Activated T-helper 1 cell treated with Interleukin-2 at 50 U/mL for 16 hours (primary cell): ENCODE measurements around the gene RFNG.

ENCODE experiments used
- DNase-seq: peaks from one replicate; pipeline ENCODE4 v3.0.0-alpha.2; 2020; ENCODE audit warnings: low read depth

The RFNG gene

DNA sequence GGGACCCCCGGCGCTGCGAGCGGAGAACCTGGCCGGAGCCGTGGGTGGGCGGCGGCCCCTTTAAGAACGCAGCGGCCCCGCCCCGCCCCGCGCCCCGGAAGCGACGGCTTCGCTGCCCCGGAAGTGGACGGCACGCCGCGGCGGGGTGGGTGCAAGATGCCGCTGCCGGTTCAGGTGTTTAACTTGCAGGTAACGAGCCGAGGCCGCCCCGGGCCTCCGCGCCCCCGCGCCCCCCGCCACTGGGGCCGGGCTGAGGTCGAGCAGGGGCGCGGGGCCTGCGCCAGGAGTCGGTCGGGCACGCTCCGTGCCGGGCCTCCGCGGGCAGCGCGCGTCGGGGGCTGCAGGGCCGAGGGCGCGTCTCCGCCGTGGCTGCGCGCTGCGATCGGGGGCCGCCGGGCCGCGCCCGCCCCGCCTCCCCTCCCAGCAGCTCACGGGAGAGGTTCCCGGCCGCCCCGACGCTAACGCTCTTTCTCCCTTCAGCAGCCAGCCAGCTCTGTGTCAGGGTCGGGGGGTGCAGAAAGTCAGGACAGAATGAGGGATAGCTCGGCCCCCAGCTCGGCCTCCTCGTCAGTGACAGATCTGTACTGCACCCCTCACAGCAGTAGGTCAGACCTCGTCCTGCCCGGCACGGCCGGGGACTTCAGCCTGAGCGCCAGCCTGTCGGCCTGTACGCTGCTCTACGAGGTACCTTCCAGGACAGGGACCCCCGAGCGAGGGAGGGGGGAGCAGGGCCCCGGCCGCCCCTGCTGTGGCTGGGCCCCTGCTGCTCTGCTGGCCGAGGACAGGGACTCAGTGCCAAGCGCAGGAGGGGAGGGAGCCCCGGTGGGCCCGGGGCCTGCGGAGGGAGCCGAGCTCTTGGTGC is at the start of gene RFNG, which contains the start of gene GPS1:
TSS of gene RFNG (minus strand) at position 36 of the 862 bp plus-strand sequence. CDS start 45 bp downstream, outside the sequence.
TSS of gene GPS1 (plus strand) at position 123 of the 862 bp plus-strand sequence. CDS start at position 157, 34 bp downstream.
- DNase-seq, result peak; percentile 76

GRCh38 chr17:82101301-82101715 is 49.7 kb upstream of the RFNG start:
- DNase-seq, result no peak

- DNase-seq, result no peak
Observed at GRCh38 chr17:82100502-82101298, 49.1 kb upstream of the RFNG start.

DNA sequence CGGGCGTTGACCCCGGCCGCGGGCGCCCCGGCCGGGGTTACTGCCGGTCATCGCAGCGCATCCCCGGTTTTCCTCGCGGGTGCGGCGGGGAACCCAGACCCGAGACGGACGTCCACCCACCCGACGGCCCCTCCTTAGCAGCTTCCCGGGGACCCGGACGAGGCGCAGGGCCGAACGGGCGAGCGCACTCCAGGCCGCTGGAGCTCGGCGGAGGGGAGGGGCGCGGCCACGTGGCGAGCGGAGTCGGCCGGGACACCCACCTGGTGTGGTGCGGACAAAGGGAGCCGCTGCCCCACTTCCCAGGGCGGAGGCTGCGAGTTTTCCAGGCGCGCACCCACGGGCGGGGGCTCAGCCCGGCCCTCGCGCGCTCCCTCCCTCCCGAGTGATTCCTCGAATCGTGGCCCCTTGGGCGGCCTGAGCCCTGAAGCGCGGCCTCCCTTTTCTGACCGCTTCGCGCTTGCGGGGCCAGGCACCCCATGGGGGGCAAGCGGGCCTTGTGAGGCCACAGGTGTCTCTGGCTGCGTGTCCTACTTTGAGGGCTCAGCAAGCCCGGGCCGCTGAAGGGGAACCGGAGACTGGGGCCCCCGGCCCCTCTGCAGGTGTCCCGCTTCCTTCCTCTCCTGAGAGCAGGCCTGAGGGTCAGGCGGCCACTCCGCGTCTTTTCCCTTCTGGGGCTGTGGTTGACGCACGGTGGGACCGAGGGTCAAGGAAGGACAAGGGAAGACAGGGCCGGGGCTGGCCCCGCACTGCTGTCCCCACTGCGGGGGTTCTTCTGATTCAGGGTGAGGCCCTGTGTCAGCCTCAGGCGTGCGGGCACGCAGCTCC is 47.5 kb upstream of the RFNG start:
- no peak for DNase-seq

DNA sequence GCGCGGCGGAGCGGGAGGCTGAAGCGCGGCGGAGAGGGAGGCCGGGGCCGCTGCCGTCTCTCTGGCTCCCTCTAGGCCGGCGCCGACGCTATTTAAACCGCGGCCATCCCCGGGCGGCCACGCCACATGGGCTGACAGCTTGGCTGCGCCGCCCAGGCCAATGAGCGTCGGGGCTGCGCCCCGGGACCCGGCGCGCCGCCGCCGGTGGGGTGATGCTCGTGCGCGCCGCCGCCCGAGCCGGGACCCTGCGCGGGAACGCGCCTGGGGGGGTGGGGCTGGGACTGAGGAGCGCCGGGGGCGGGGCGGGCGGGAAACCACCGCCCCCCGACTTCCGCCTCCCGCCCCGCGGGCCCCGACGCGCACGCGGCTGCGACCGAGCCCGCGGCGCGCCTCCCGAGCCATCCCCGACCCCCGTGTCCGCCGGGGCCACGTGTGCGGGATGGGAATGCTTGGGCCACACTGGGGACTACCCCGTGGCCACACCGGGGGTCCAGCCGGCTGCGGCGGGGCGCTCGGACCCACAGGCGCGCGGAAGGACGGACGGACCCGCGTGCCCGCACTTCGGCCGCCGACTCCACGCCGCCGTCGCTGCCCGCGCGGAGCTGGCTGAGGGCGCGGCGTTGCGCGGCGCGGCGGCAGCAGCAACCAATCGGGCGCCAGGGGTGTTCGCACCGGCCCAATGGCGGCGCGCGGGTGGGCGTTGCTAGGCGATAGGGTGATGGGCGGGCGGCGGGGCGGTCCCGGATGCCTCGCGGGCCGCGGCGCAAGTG is 46.7 kb upstream of the RFNG start, which contains the start of gene FASN:
TSS of gene FASN (minus strand) at position 68 of the 770 bp plus-strand sequence. CDS start 1,791 bp downstream, outside the sequence.
- peak; percentile 90 for DNase-seq

GRCh38 chr17:82097919-82098168 is 46.2 kb upstream of the RFNG start:
- no peak for DNase-seq

DNA sequence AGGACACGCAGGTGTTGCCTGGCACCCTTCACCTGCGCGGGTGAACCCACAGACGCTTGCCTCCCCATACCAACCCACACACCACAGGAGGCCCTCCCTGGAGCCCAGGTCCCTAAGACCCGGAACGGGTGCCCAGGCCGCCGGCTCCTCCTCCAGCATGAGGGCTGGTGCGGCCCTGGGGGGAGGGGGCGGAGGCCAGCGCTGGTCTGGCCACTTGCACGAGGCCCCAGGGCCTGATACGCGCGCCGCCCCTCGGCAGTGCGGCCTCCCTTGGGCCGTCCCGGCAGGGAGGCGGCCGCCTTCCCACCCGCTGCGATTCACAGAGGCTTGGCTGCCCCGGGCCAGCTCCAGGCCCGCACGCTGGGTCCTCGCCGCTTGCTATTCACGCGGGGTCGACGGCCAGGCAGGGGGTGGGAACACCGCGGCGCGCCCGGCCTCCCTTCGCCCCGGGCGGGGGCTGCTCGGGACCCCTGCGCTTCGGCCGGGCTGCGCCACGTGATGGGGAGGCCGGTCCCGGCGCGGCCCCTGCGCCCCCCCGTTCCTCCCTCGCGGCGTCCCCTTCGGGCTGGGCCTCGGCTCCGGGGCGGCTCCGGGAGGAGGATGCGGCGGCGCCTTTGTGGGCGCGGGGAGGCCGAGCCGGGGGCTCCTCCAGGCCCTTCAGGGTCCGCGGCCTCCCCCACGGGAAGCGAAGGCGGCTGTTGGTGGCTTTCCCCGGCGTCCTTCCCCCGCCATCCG is 45.7 kb upstream of the RFNG start:
- no peak for DNase-seq

GRCh38 chr17:82096709-82097183 is 45.1 kb upstream of the RFNG start:
- no peak for DNase-seq

DNA sequence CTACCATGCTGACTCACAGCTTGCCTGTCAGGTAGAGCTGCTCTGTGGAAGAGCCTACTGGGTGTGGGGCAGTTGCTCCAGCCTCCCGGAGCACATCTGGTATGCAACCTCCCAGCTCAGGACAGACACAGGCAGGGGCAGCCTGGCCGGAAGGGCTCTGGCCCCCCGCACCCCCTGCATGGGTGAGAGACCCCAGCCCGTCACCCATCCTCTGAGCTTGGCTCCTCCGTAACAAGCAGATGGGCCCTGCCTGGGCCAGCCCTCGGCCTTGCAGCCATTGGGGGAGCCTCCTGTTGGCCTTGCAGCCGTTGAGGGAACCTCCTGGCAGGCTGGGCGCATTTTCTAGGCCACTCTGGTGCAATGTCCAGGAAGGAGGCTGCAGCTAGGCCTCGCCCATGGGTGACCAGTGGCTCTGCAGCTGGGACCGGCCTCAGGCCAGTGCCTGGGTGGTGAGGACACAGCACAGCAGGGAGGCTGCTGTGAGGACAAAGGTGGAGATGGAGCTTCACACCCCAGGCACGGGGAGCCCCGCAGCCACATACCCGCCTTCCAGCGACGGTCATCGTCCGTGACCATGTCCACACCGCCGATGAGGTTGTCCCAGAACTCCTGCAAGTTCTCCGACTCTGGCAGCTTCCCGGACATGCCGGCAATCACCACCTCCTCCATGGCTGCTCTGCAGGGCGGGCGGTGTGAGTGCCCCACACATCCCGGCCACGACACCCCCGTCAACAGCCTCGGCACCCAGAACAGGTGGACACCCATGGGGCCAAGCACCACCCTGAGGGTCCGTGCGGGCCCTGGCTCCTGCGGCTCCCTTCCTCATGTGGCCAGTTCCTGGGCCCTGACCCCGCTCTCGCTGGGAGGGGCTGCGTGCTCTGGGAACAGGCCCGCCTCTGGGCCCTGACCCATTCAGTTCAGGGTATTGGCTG is 44.4 kb upstream of the RFNG start:
- DNase-seq, result no peak

DNA sequence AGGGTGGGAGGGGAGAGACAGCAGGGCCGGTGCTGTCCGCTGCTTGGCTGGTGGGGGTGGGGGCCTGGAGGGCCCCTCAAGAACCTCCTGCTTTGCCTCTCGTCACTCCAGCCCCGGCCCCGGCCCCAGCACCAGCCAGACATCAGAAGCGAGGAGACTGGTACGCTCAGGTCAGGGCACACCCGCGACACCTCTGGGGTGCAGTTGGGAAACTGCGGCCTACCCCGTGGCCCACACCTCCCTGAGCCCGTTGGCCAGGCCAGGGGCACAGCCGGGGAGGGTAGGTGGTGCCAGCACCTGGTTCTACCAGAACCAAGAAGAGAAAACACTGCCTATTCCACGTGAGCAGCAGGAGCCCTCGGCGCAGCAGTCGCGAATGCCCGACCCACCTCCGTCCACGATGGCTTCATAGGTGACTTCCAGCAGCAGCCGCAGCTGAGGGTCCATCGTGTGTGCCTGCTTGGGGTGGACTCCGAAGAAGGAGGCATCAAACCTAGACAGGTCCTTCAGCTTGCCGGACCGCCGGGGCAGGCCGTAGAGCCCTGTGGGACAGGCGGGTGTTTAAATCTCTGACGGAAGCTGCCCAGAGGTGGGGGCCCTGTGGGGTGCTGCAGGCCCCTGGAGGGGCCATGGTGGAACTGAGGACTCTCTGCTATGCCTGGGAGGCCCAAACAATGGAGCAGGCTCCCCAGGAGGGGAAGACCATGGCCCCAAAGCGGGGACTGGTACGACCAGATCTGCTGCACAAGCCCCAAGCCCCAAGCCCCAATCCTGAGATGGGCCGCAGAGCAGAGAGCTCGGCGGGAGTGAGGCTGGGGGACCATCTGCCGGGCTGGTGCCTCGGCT is 43.5 kb upstream of the RFNG start:
- no peak for DNase-seq

DNA sequence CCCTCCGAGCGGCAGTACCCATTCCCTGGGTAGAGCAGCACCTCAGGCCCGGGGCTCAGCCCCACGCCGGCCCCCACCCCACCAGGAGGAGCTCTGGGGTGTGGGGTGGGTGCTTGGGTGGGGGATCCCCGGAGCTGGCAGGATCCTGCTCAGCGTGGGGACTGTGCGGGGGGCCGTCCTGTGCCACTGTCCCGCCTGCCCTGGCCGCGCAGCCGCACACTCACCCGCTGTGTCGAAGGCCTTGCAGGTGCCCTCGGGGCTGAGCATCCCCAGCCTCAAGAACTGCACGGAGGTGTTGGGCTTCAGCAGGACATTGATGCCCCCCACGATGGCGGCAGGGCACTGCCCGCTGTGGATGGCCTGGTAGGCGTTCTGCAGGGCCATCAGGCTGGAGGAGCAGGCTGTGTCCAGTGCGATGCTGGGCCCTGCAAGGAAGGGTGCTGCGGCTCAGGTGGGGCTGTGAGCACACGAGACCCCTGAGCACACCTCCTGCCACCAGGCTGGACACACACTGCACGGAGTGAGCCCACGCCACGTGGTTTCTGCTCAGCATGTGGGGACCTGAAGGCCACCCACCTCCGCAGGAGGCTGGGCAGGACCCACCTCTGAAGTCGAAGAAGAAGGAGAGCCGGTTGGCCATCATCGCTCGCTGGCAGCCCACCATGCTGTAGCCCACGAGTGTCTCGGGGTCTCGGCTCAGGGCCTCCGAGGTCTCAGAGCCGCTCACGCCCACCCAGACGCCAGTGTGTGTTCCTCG is 41.6 kb upstream of the RFNG start:
- no peak for DNase-seq

DNA sequence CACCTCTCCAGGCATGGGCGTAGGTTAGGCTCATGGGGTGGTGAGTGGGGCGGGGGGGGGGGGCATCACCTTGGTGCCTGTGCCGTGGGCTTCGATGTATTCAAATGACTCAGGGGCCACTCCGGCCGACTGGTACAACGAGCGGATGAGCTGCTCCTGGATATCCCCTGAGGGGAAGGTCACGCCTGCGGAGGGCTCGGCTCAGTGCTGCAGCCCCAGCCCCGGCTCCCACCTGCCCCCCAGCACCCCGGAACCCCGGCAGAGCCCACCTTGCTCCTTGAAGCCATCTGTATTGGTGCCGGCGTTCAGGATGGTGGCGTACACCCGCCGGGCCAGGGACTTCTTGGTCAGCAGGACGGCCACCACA is 41.0 kb upstream of the RFNG start:
- no peak for DNase-seq

- no peak for DNase-seq
Observed at GRCh38 chr17:82092094-82092586, 40.5 kb upstream of the RFNG start.

GRCh38 chr17:82091264-82092066 is 39.9 kb upstream of the RFNG start:
- no peak for DNase-seq

GRCh38 chr17:82090549-82091263 is 39.1 kb upstream of the RFNG start:
- DNase-seq, result no peak
